Astrocyte of the spinal cord (primary cell): ENCODE measurements around the gene AOC1.

ENCODE experiments used
- DNase-seq: peaks from one replicate; pipeline ENCODE4 v3.0.0; 2011; ENCODE audit warnings: low read depth, low spot score
- H3K4me3 ChIP-seq: 2 replicates; pipeline ENCODE4 v1.5.1; 2011; ENCODE audit warnings: low read depth, mild to moderate bottlenecking, low read length, moderate library complexity
- CTCF ChIP-seq: IDR thresholded peaks from 2 replicates; pipeline ENCODE4 v1.5.1; 2012; ENCODE audit warnings: low read depth, mild to moderate bottlenecking, low read length, inconsistent platforms
- in situ Hi-C: cut with HindIII; loops from 2 replicates; pipeline ENCODE4 v1.10.0; 2017; ENCODE audit warnings: low sequenced_read_pairs

Gene AOC1

GRCh38 chr7:150851492-150852370 is 586 bp upstream of the AOC1 start:
- no peak for TF ChIP-seq CTCF
- H3K4me3 ChIP-seq = no peak overlapping the region
- in situ Hi-C loops = no loop called here
- no peak for DNase-seq

- DNase-seq = no peak
- no peak overlapping the region for H3K4me3 ChIP-seq
- in situ Hi-C loops = no loop called here
- no peak for TF ChIP-seq CTCF
Observed at GRCh38 chr7:150854066-150855000, 2.0 kb downstream of the AOC1 start.

GRCh38 chr7:150855046-150855445 is 2.7 kb downstream of the AOC1 start:
- in situ Hi-C loops = no loop called here
- H3K4me3 ChIP-seq = no peak overlapping the region
- no peak for TF ChIP-seq CTCF
- DNase-seq = no peak

GRCh38 chr7:150855476-150856302 is 3.4 kb downstream of the AOC1 start:
- H3K4me3 ChIP-seq = no peak overlapping the region
- DNase-seq = no peak
- no peak for TF ChIP-seq CTCF
- in situ Hi-C loops = no loop called here

GRCh38 chr7:150856303-150857275 is 4.3 kb downstream of the AOC1 start:
- TF ChIP-seq CTCF = no peak
- H3K4me3 ChIP-seq = no peak overlapping the region
- no peak for DNase-seq
- in situ Hi-C loops = no loop called here
